Astrocyte (in vitro differentiated cells and primary cell): ENCODE data around the gene CDC37. TPM values are rescaled to one million over a fixed set of nuclear protein-coding genes. Genes with fewer than 3 reads are reported as not detected.

ENCODE experiments used
- DNase-seq: peaks from one replicate; pipeline ENCODE4 v3.0.0-alpha.2; 2010; ENCODE audit warnings: low read depth
- FAIRE-seq: peaks from 2 replicates; lab custom pipeline; 2011; peaks lifted over from hg19 to GRCh38; lab: Jason Lieb, UNC
- H2AFZ ChIP-seq: 2 replicates; pipeline ENCODE4 v1.6.0; 2012; ENCODE audit warnings: low read depth, low read length, inconsistent platforms
- H3K27ac ChIP-seq: 2 replicates; pipeline ENCODE4 v1.5.1; 2011; ENCODE audit warnings: low read depth, low read length, inconsistent platforms
- H3K27me3 ChIP-seq: 2 replicates; pipeline ENCODE4 v1.6.0; 2011; ENCODE audit warnings: low read length, inconsistent platforms; ENCODE audit not compliant: insufficient read depth
- H3K36me3 ChIP-seq: 2 replicates; pipeline ENCODE4 v1.5.1; 2011; ENCODE audit warnings: low read length, inconsistent platforms; ENCODE audit not compliant: insufficient read depth
- H3K4me1 ChIP-seq: 2 replicates; pipeline ENCODE4 v1.5.1; 2011; ENCODE audit warnings: low read length, inconsistent platforms; ENCODE audit not compliant: insufficient read depth
- H3K4me2 ChIP-seq: 2 replicates; pipeline ENCODE4 v1.6.0; 2012; ENCODE audit warnings: low read length, inconsistent platforms
- H3K4me3 ChIP-seq: 2 replicates; pipeline ENCODE4 v1.5.1; 2011; ENCODE audit warnings: low read depth, mild to moderate bottlenecking, low read length, inconsistent platforms; ENCODE audit not compliant: insufficient read depth
- H3K79me2 ChIP-seq: 2 replicates; pipeline ENCODE4 v1.6.0; 2012; ENCODE audit warnings: mild to moderate bottlenecking, low read length, inconsistent platforms; ENCODE audit not compliant: insufficient read depth
- H3K9ac ChIP-seq: 2 replicates; pipeline ENCODE4 v1.6.0; 2012; ENCODE audit warnings: mild to moderate bottlenecking, low read length, inconsistent platforms
- H3K9me3 ChIP-seq: 2 replicates; pipeline ENCODE4 v1.5.1; 2012; ENCODE audit warnings: low read depth, mild to moderate bottlenecking, low read length, inconsistent platforms; ENCODE audit not compliant: insufficient read depth
- H4K20me1 ChIP-seq: 2 replicates; pipeline ENCODE4 v1.6.0; 2012; ENCODE audit warnings: low read length, inconsistent platforms; ENCODE audit not compliant: insufficient read depth
- H3K27ac Mint-ChIP-seq: one replicate; pipeline ENCODE4 v1.8.0; 2021; ENCODE audit warnings: mild to moderate bottlenecking, mixed read lengths; ENCODE audit not compliant: unreplicated experiment
- H3K27me3 Mint-ChIP-seq: one replicate; pipeline ENCODE4 v1.8.0; 2021; ENCODE audit warnings: low read depth, mixed read lengths; ENCODE audit not compliant: unreplicated experiment
- H3K36me3 Mint-ChIP-seq: one replicate; pipeline ENCODE4 v1.8.0; 2021; ENCODE audit warnings: low read depth, mixed read lengths; ENCODE audit not compliant: unreplicated experiment
- H3K4me1 Mint-ChIP-seq: one replicate; pipeline ENCODE4 v1.8.0; 2021; ENCODE audit warnings: low read depth, mixed read lengths; ENCODE audit not compliant: unreplicated experiment
- H3K4me3 Mint-ChIP-seq: one replicate; pipeline ENCODE4 v1.8.0; 2021; ENCODE audit warnings: mild to moderate bottlenecking, moderate library complexity, mixed read lengths; ENCODE audit not compliant: unreplicated experiment
- H3K9me3 Mint-ChIP-seq: one replicate; pipeline ENCODE4 v1.8.0; 2021; ENCODE audit warnings: mild to moderate bottlenecking, mixed read lengths; ENCODE audit not compliant: unreplicated experiment
- CTCF ChIP-seq: IDR thresholded peaks from 2 replicates; pipeline ENCODE4 v1.5.1; 2011; ENCODE audit warnings: low read depth, mild to moderate bottlenecking, inconsistent platforms, low read length, moderate library complexity; ENCODE audit not compliant: insufficient read depth
- EZH2 ChIP-seq: IDR thresholded peaks from 2 replicates; pipeline ENCODE4 v1.6.1; 2012; ENCODE audit warnings: mild to moderate bottlenecking, low read length, inconsistent platforms; ENCODE audit not compliant: insufficient read depth
- total RNA-seq: library from RNA; stranded (reverse); gene quantifications from 2 replicates; pipeline ENCODE4 v1.2.1, GENCODE V29; 2021

The CDC37 gene
- total RNA-seq, 1 donor from 2014 or later: 240 TPM

GRCh38 chr19:10424011-10424637, 20.8 kb upstream of the CDC37 start:
- Histone ChIP-seq H3K9me3 (no peaks in the 10 kb centered on the region), H4K20me1 (peaks cover 13% of the 10 kb centered on the region), H3K27me3 (peaks cover 24% of the 10 kb centered on the region), H3K4me1 (peaks cover 29% of the 10 kb centered on the region), H3K27ac (no peak overlapping the region), H3K79me2 (no peaks in the 10 kb centered on the region), H3K9ac (peak overlapping the region; percentile 61), H3K4me3 (peak overlapping the region; percentile 48), H3K4me2 (peak overlapping the region; percentile 89), H3K36me3 (no peaks in the 10 kb centered on the region), H2AFZ (peak overlapping the region; percentile 60)
- DNase-seq: peak; percentile 38
- Mint-ChIP-seq H3K4me3 (peak overlapping the region; percentile 40), H3K4me1 (peaks cover 7% of the 10 kb centered on the region), H3K27me3 (peaks cover 68% of the 10 kb centered on the region), H3K9me3 (peaks cover 2% of the 10 kb centered on the region), H3K36me3 (no peaks in the 10 kb centered on the region), H3K27ac (no peak overlapping the region)
- no peak for TF ChIP-seq EZH2
- peak; percentile 52 for TF ChIP-seq CTCF
- no peak for FAIRE-seq

- no peak overlapping the region for H3K4me3 Mint-ChIP-seq
- no peaks in the 10 kb centered on the region for H3K79me2 ChIP-seq
- no peak overlapping the region for H3K27ac ChIP-seq
- H3K27me3 Mint-ChIP-seq: peaks cover 55% of the 10 kb centered on the region
- H2AFZ ChIP-seq: no peak overlapping the region
- no peak for DNase-seq
- H3K4me2 ChIP-seq: no peak overlapping the region
- no peaks in the 10 kb centered on the region for H3K9me3 ChIP-seq
- no peaks in the 10 kb centered on the region for H3K36me3 Mint-ChIP-seq
- H3K4me3 ChIP-seq: no peak overlapping the region
- H3K4me1 ChIP-seq: peaks cover 39% of the 10 kb centered on the region
- FAIRE-seq: no peak
- H4K20me1 ChIP-seq: peaks cover 20% of the 10 kb centered on the region
- TF ChIP-seq CTCF (no peak), EZH2 (no peak)
- H3K9me3 Mint-ChIP-seq: peaks cover 2% of the 10 kb centered on the region
- H3K4me1 Mint-ChIP-seq: peaks cover 16% of the 10 kb centered on the region
- no peak overlapping the region for H3K27ac Mint-ChIP-seq
- H3K9ac ChIP-seq: no peak overlapping the region
- H3K36me3 ChIP-seq: no peaks in the 10 kb centered on the region
- peaks cover 25% of the 10 kb centered on the region for H3K27me3 ChIP-seq
Observed at GRCh38 chr19:10422846-10423245, 19.5 kb upstream of the CDC37 start.

- no peak overlapping the region for H3K4me3 ChIP-seq
- Mint-ChIP-seq H3K27me3 (peaks cover 47% of the 10 kb centered on the region), H3K9me3 (peaks cover 2% of the 10 kb centered on the region), H3K4me1 (peaks cover 16% of the 10 kb centered on the region), H3K4me3 (peak overlapping the region; percentile 79), H3K27ac (peak overlapping the region; percentile 80), H3K36me3 (no peaks in the 10 kb centered on the region)
- H3K9ac ChIP-seq: no peak overlapping the region
- no peak for FAIRE-seq
- peak overlapping the region; percentile 90 for H3K4me2 ChIP-seq
- DNase-seq: no peak
- peaks cover 31% of the 10 kb centered on the region for H3K27me3 ChIP-seq
- peaks cover 44% of the 10 kb centered on the region for H3K4me1 ChIP-seq
- no peaks in the 10 kb centered on the region for H3K36me3 ChIP-seq
- H4K20me1 ChIP-seq: peaks cover 28% of the 10 kb centered on the region
- no peaks in the 10 kb centered on the region for H3K9me3 ChIP-seq
- no peaks in the 10 kb centered on the region for H3K79me2 ChIP-seq
- no peak for TF ChIP-seq CTCF
- TF ChIP-seq EZH2: no peak
- H2AFZ ChIP-seq: no peak overlapping the region
- H3K27ac ChIP-seq: no peak overlapping the region
Observed at GRCh38 chr19:10422046-10422461, 18.7 kb upstream of the CDC37 start.
